HG03097 (cell line): ENCODE data around the gene FZR1.

Experiments
- ATAC-seq: cut with Tn5 transposase; IDR thresholded peaks from one replicate; pipeline ENCODE4 v1.9.1; 2021; ENCODE audit not compliant: unreplicated experiment, low FRiP score

Gene FZR1

GRCh38 chr19:3471954-3472655 is 34.0 kb upstream of the FZR1 start:
- no peak for ATAC-seq

GRCh38 chr19:3474010-3474409 is 32.1 kb upstream of the FZR1 start:
- ATAC-seq: no peak

GRCh38 chr19:3474614-3475013 is 31.5 kb upstream of the FZR1 start:
- ATAC-seq: no peak

GRCh38 chr19:3475449-3475848 is 30.7 kb upstream of the FZR1 start:
- no peak for ATAC-seq

GRCh38 chr19:3476830-3477229 is 29.3 kb upstream of the FZR1 start:
- no peak for ATAC-seq

GRCh38 chr19:3477506-3477905 is 28.6 kb upstream of the FZR1 start:
- ATAC-seq: no peak

- ATAC-seq: no peak
Measured at GRCh38 chr19:3477951-3478350, 28.2 kb upstream of the FZR1 start.

GRCh38 chr19:3478409-3479176 is 27.5 kb upstream of the FZR1 start:
- ATAC-seq: no peak

GRCh38 chr19:3479177-3479833 is 26.8 kb upstream of the FZR1 start:
- ATAC-seq: no peak

- no peak for ATAC-seq
Measured at GRCh38 chr19:3479834-3480215, 26.3 kb upstream of the FZR1 start.

- no peak for ATAC-seq
Measured at GRCh38 chr19:3480383-3481091, 25.6 kb upstream of the FZR1 start, which contains the start of gene SMIM24. Gene SMIM24 (minus strand): TSS chr19:3480525. CDS start chr19:3480463, 62 bp downstream.

- no peak for ATAC-seq
Measured at GRCh38 chr19:3481241-3482090, 24.6 kb upstream of the FZR1 start.

- ATAC-seq: no peak
Measured at GRCh38 chr19:3482507-3483225, 23.4 kb upstream of the FZR1 start.

- no peak for ATAC-seq
Measured at GRCh38 chr19:3483226-3483628, 22.9 kb upstream of the FZR1 start, which contains the start of gene SMIM44. Gene SMIM44 (minus strand): TSS chr19:3483441. CDS start chr19:3483403, 38 bp downstream.

- no peak for ATAC-seq
Measured at GRCh38 chr19:3491396-3492119, 14.6 kb upstream of the FZR1 start.

- no peak for ATAC-seq
Measured at GRCh38 chr19:3492131-3492839, 13.8 kb upstream of the FZR1 start.

- ATAC-seq: no peak
Measured at GRCh38 chr19:3492919-3493318, 13.2 kb upstream of the FZR1 start.

- no peak for ATAC-seq
Measured at GRCh38 chr19:3493651-3494050, 12.5 kb upstream of the FZR1 start.
